KG1 (cell line): Measurements from ENCODE around the gene TRIM63.
"Not testable (repeated sequence)": the region's sequence is repeated elsewhere in the genome, so short reads cannot be mapped to it uniquely, and the experiment has no call there.

Experiments
- DNase-seq: peaks from one replicate; lab custom pipeline; 2025; lab: John Stamatoyannopoulos, UW

The TRIM63 gene

DNA sequence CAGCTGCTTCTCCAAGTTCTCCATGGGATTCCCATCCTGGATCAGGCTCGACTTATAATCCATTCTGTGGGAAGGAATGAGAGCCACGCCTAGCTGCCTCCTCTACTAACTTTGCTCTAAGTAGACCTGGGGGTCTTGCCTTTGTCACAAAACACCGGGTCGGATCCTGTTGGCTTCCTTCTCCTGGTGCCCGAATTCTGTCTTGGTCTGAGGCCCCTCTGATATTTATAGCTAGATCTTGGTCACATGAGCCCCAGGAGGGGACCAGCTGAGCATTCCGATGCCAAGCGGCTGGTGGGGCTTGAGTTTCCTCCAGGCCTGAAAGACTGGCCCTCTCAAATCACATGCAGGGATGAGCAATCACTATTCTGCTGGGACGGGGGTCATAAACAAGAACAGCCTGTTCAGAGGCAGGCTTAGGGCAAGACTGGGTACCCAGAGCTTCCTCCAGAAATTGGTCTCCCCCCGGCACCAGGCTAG is at the start of gene TRIM63:
Gene TRIM63 (minus strand): TSS at position 199 of the 480 bp plus-strand sequence. CDS start 136 bp downstream, at position 63.
- no peak for DNase-seq

GRCh38 chr1:26114165-26114927 is 46.9 kb upstream of the TRIM63 start:
- no peak for DNase-seq

GRCh38 chr1:26112407-26112775 is 45.0 kb upstream of the TRIM63 start:
- DNase-seq, result no peak

DNA sequence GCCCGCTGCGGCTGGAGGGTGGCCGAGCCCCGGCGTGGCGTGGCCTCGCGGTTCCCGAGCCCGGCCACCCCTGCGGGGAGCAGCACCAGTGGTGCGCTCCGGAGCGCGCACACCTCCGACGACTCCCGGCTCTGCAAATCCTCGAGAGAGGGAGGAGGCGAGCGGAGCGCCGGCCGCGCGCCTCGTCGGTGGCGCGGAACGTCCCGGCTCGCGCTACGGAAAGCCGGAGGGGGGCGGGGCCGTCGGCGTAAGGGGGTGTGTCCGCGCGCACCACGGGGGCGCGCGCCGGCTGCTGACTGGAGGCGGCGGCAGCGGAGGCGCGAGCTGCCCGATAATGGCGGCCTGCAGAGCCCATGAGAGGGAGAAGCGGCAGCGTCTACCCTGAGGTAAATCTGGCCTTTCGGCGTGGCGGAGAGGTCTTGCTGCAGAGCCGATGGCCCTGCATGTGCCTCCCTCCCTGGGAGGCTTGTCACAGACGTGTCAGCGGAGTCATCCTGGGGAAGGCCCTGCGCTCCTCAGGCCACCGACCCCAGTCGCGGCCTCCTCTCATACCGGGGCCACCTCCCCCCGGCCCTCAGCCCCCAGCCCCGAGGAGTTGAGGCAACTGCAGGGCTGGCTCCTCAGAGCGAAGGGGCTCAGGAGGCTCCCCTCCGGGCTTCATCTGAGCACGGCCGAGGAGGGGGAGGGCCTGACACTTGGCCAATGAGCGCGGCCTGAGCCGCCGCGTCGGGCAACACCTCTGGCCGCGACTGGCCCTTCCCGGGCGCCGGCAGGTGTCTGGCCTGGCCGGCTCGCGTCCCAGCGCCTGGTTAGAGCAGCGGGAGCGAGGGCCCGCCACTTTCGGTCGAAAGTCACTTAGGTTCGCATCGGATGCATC is 44.3 kb upstream of the TRIM63 start, which contains the start of gene PDIK1L:
Gene PDIK1L (plus strand): TSS at position 295 of the 877 bp plus-strand sequence. CDS start 2,485 bp downstream, outside the sequence.
- DNase-seq, result peak; percentile 64

DNA sequence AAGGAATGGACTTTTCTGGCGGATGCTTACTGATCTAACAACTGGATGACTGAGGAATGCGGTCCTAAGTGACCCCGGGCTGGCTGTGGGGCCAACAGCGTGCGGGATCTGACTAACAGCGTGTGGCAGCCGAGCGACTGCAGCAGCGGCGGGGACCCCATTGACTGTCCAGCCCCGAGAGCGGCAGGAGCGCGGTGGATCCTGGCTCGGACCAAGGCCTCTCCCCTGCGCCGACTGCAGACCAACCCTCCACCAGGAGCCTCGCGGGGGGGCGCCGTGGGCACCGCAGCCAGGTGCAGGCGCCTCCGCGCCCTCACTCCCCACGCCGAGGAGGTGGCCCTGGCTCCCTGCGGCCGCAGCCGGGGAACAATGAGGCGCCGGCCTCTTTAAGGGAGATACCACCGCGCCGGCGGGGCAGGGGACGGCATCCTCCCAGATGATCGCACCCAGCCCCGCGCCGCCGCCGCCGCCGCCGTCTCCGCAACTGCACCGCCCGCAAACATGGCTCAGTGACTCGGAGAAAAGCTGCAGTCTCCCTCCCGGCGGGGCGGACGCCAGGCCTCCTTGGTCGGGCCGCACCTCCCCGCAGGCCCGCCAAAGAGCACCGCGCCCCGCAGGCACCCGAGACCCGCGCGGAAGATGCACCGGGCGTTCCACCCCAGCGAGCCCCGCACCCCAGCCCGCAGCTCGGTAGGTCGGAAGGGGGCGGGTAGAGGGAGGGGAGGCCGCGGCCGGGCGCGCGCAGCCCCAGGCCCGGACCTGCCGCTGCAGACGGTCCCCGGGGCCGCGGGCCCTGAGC is 43.5 kb upstream of the TRIM63 start:
- peak; percentile 57 for DNase-seq

GRCh38 chr1:26109229-26110164 is 42.1 kb upstream of the TRIM63 start:
- no peak for DNase-seq

- not testable (repeated sequence) for DNase-seq
These were observed 37.8 kb upstream of the TRIM63 start for GRCh38 chr1:26105226-26105548.

DNA sequence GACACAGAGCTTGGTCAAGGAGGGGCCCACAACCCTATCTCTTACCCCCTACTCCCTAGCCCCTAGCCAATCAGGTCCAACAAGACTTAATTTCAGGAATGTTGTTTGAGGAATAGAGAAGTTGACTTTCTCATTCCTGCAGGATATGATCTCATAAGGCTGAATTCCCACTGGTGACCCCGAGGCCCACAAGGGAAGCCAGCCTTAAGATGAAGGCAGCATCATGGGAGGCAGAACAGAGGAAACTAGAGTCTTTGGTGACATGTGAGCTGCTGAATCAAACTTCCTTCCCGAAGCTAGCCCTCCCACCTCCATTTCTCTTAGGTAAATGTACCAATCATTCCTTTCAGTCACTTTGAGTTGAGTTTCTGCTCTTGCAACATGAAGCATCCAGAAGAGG is 35.1 kb upstream of the TRIM63 start:
- no peak for DNase-seq

- DNase-seq, result no peak
These were observed 34.7 kb upstream of the TRIM63 start for GRCh38 chr1:26102119-26102518.

DNA sequence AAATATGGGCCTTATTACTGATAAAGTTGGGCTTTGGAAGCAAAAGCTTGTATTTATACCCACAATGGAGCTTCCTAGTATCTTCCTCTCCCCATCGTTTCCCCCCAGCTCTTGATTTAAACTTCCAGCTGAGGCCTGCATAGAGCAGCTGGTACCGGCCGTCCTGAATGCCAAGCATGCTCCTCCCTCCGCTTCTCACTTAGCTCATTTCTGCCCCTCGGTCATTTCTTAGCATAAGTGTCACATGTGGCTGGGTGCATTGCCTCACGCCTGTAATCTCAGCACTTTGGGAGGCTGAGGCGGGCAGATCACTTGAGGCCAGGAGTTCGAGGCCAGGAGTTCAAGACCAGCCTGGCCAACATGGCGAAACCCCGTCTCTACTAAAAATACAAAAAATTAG is 32.8 kb upstream of the TRIM63 start:
- not testable (repeated sequence) for DNase-seq

DNA sequence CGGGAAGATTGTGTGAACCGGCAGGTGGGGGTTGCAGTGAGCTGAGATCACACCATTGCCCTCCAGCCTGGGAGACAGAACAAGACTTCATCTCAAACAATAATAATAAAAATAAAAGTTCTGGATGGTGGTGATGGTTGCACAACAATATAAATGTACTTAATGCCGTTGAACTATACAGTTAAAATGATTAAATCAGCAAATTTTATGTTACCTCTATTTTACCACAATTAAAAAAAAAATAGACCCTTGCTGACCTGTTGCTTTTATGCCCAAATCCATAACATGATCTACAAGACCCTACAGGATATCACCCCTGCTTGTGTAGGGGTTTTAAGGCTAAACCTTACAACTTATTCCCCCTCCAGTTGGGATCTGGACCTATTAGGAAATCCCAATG is 32.4 kb upstream of the TRIM63 start:
- DNase-seq, result no peak

DNA sequence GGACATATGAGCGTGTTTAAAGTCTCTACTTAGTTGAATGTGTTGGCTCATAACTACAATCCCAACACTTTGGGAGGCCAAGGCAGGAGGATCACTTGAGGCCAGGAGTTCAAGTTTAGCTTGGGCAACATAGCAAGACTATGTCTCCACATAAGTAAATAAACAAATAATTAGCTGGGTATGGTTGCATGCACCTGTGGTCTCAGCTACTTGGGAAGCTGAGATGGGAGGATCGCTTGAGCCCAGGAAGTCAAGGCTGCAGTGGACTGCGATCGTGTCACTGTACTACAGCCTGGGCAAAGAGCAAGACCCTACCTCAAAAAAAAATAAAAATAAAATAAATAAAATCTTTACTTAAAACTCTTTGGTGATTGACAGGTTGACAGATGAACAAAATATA is 31.2 kb upstream of the TRIM63 start:
- DNase-seq, result no peak

GRCh38 chr1:26097696-26098095 is 30.3 kb upstream of the TRIM63 start:
- DNase-seq, result no peak

DNA sequence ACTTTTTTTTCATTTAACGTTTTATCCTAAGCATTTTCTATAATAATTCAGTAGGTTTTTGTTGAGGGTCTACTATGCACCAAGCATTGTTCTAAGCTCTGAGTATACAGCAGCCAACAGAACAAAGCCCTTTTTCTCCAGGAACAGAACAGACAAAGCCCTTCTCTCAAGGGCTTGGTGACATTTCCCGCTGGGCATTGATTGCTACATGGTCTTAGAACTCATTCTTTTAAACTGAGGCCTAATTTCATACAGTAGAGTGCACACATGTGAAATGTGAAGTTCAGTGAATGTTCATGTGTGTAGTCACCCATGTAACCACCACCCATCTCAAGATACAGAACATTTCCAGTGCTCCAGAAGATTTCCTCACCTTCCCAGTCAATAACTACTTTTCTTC is 29.0 kb upstream of the TRIM63 start:
- no peak for DNase-seq

- DNase-seq, result no peak
These were observed 27.4 kb upstream of the TRIM63 start for GRCh38 chr1:26094677-26095383.

DNA sequence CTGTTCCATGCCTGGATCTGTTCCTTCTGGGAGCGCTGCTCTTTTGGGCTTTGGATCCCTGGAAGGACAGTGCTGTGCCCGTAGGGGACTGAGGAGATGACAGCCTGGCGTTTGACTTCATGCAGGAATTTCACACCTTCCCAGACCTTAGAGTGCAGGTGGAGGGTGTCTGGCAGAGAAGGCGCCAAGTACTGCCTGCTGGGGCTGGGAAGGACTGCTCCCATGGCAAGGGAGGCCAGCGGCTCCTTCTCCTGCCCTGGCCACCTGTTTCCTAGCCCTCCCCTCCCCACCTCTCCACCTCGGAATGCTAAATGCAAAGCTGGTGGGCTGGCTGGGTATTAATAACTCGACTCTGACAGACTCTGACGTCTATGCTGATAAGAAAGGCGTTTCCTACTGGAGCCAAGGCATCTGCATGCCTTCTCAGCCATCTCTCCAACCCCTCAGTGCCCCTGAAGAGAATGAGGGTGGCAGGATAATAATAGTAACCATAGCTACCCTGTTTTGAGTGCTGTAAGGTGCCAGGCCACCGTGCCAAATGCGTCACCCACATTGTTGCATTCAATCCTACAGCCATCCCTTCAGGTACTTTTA is 26.7 kb upstream of the TRIM63 start:
- no peak for DNase-seq

- DNase-seq, result not testable (repeated sequence)
These were observed 26.1 kb upstream of the TRIM63 start for GRCh38 chr1:26093569-26093968.

DNA sequence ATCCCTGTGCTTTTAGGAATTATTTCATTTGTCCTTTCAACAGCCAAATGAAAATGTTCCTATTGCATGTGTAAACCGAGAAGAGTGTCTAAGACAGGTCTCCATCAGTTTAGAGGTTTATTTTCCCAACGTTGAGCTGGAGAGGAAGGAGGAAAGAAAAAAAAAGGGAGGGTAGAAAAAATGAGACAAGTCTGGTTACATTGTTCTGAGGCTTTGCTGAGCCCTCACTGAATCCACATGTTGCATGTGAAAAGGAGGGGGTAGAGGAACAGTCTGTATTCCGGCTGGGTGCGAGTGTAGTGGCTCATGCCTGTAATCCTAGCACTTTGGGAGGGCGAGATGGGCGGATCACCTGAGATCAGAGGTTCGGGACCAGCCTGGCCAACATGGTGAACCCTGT is 25.0 kb upstream of the TRIM63 start:
- no peak for DNase-seq

DNA sequence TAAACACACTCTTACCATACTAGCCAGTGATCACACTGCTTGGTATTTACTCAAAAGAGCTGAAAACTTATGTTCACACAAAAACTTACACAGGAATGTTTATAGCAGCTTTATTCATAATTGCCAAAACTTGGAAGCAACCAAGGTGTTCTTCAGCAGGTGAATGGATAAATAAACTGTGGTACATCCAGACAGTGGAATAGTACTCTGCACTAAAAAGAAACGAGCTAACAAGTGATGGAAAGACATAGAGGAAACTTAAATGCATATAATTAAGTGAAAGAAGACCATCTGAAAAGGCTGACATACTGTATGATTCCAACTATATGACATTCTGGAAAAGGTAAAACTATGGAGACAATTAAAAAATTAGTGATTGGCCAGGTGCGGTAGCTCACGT is 23.5 kb upstream of the TRIM63 start:
- DNase-seq, result no peak

GRCh38 chr1:26089125-26089524 is 21.7 kb upstream of the TRIM63 start:
- no peak for DNase-seq
